Lower lobe of right lung (tissue), 2 donors: ENCODE data around the gene MED29. TPM values are rescaled to one million over a fixed set of nuclear protein-coding genes. Genes with fewer than 3 reads are reported as not detected.
"Not testable (repeated sequence)": the region's sequence is repeated elsewhere in the genome, so short reads cannot be mapped to it uniquely, and the experiment has no call there.

ENCODE experiments used
- ATAC-seq, 2 donors: fragments of 200-7000 bp; cut with Tn5 transposase; one replicate each; pipeline ENCODE4 v1.9.1; 2020 to 2022; ENCODE audit warnings: mild to moderate bottlenecking in 2 of 2, moderate library complexity in 2 of 2
- DNase-seq: peaks from one replicate; pipeline ENCODE4 v3.0.0-alpha.2; 2020
- H3K27ac ChIP-seq: fragments of 200-600 bp; one replicate; pipeline ENCODE4 v1.8.0; 2022
- H3K27me3 ChIP-seq: fragments of 200-600 bp; one replicate; pipeline ENCODE4 v1.8.0; 2022; ENCODE audit warnings: low read depth
- H3K36me3 ChIP-seq: fragments of 200-600 bp; one replicate; pipeline ENCODE4 v1.8.0; 2022; ENCODE audit warnings: mild to moderate bottlenecking
- H3K4me1 ChIP-seq: fragments of 200-600 bp; one replicate; pipeline ENCODE4 v1.8.0; 2022
- H3K4me3 ChIP-seq: fragments of 200-600 bp; one replicate; pipeline ENCODE4 v1.8.0; 2022; ENCODE audit warnings: mild to moderate bottlenecking
- H3K9me3 ChIP-seq: fragments of 200-600 bp; one replicate; pipeline ENCODE4 v1.8.0; 2022
- CTCF ChIP-seq: fragments of 200-600 bp; IDR thresholded peaks from one replicate; pipeline ENCODE4 v1.8.0; 2022; ENCODE audit warnings: antibody characterized with exemption, mild to moderate bottlenecking
- intact Hi-C: fragments of 100-400 bp; cut with DNase I; formaldehyde crosslinking; loops from one replicate; pipeline ENCODE4 v1.11.0; 2022
- total RNA-seq: library from RNA; stranded (reverse); fragmentation: NEBNext Ultra II Directional; extraction: Animal tissue kit (Norgen Biotek cat#: 25700); gene quantifications from one replicate; pipeline ENCODE4 v1.2.1, GENCODE V29; 2021
- donor health status: DM: no; HTN: yes; CAD: no; lungs with severe emphysema.

MED29 gene
- total RNA-seq, 1 donor from 2014 or later: 33.1 TPM

GRCh38 chr19:39372047-39372802, 19.0 kb upstream of the MED29 start:
- Histone ChIP-seq H3K36me3 (peaks cover 86% of the 10 kb centered on the region), H3K27me3 (no peaks in the 10 kb centered on the region), H3K9me3 (no peaks in the 10 kb centered on the region), H3K27ac (peak overlapping the region; percentile 89), H3K4me3 (no peak overlapping the region), H3K4me1 (peaks cover 26% of the 10 kb centered on the region)
- intact Hi-C loops: no loop called here
- ATAC-seq (peak; percentile 79 to 87), DNase-seq (peak; percentile 56)
- no peak for TF ChIP-seq CTCF

GRCh38 chr19:39372941-39373340, 18.2 kb upstream of the MED29 start:
- peak overlapping the region; percentile 89 for H3K27ac ChIP-seq
- TF ChIP-seq CTCF: no peak
- ATAC-seq (no peak), DNase-seq (no peak)
- peaks cover 88% of the 10 kb centered on the region for H3K36me3 ChIP-seq
- intact Hi-C loops: no loop called here
- peaks cover 26% of the 10 kb centered on the region for H3K4me1 ChIP-seq
- H3K9me3 ChIP-seq: no peaks in the 10 kb centered on the region
- no peak overlapping the region for H3K4me3 ChIP-seq
- no peaks in the 10 kb centered on the region for H3K27me3 ChIP-seq

- intact Hi-C loops: no loop called here
- H3K27ac ChIP-seq: no peak overlapping the region
- TF ChIP-seq CTCF: no peak
- ATAC-seq (no peak), DNase-seq (no peak)
- H3K4me1 ChIP-seq: peaks cover 26% of the 10 kb centered on the region
- no peaks in the 10 kb centered on the region for H3K27me3 ChIP-seq
- peaks cover 88% of the 10 kb centered on the region for H3K36me3 ChIP-seq
- no peak overlapping the region for H3K4me3 ChIP-seq
- H3K9me3 ChIP-seq: no peaks in the 10 kb centered on the region
Measured at GRCh38 chr19:39375929-39376328, 15.2 kb upstream of the MED29 start.

GRCh38 chr19:39377373-39378362, 13.5 kb upstream of the MED29 start:
- no peak for TF ChIP-seq CTCF
- ATAC-seq: no peak
- intact Hi-C loops: no loop called here
- Histone ChIP-seq H3K27ac (no peak overlapping the region), H3K4me3 (no peak overlapping the region), H3K4me1 (peaks cover 16% of the 10 kb centered on the region), H3K27me3 (no peaks in the 10 kb centered on the region), H3K9me3 (no peaks in the 10 kb centered on the region), H3K36me3 (peaks cover 95% of the 10 kb centered on the region)
- no peak for DNase-seq

GRCh38 chr19:39379366-39379765, 11.8 kb upstream of the MED29 start:
- H3K4me3 ChIP-seq, H3K9me3 ChIP-seq, ATAC-seq, H3K27ac ChIP-seq, intact Hi-C loops, DNase-seq, H3K27me3 ChIP-seq, H3K4me1 ChIP-seq: not testable (repeated sequence)
- peaks cover 100% of the 10 kb centered on the region for H3K36me3 ChIP-seq
